CD4-positive, alpha-beta T cell (primary cell): Measurements from ENCODE around the gene C15orf62. TPM values are rescaled to one million over a fixed set of nuclear protein-coding genes. Genes with fewer than 3 reads are reported as not detected.

Source experiments
- ATAC-seq: fragments of 200-7000 bp; cut with Tn5 transposase; one replicate; pipeline ENCODE4 v1.10.0; 2022; ENCODE audit warnings: mild to moderate bottlenecking; ENCODE audit not compliant: poor library complexity
- CTCF ChIA-PET: fragments of 350-600 bp; sonication (Branson Sonifier 250); formaldehyde crosslinking; loops from one replicate; lab custom pipeline; 2021; ENCODE audit warnings: antibody characterized with exemption, inconsistent platforms; lab: Charles Lee
- POLR2A ChIA-PET: fragments of 350-600 bp; sonication (Branson Sonifier 250); formaldehyde crosslinking; loops from one replicate; lab custom pipeline; 2021; ENCODE audit warnings: antibody characterized with exemption, inconsistent platforms; lab: Charles Lee
- DNase-seq, 14 experiments: peaks; one replicate each; pipeline ENCODE4 v3.0.0-alpha.2; 2013 to 2020; ENCODE audit warnings: mixed read lengths in 2 of 14
- H3K27ac ChIP-seq, 2 donors: one replicate each; pipeline versions ENCODE4 v1.5.1 to v1.7.0; 2013; ENCODE audit warnings: low read length in 2 of 2, low read depth in 1 of 2, mild to moderate bottlenecking in 1 of 2
- H3K27me3 ChIP-seq, 2 experiments: 1 replicate in 1 of 2; 2 replicates in 1 of 2; pipeline versions ENCODE4 v1.6.1 to v1.7.0; 2013; ENCODE audit warnings: low read length in 2 of 2, control low read depth in 1 of 2, mild to moderate bottlenecking in 1 of 2, moderate library complexity in 1 of 2; ENCODE audit not compliant: insufficient read depth in 2 of 2, control insufficient read depth in 1 of 2
- H3K36me3 ChIP-seq: one replicate; pipeline ENCODE4 v1.6.1; 2013; ENCODE audit warnings: low read length, control low read depth; ENCODE audit not compliant: insufficient read depth
- H3K4me1 ChIP-seq: one replicate; pipeline ENCODE4 v1.6.1; 2013; ENCODE audit warnings: low read length, control low read depth; ENCODE audit not compliant: insufficient read depth
- H3K4me3 ChIP-seq: one replicate; pipeline ENCODE4 v1.5.1; 2013; ENCODE audit warnings: mild to moderate bottlenecking, low read length, moderate library complexity
- H3K9me3 ChIP-seq, 2 experiments: 1 replicate in 1 of 2; 2 replicates in 1 of 2; pipeline versions ENCODE4 v1.6.1 to v1.7.0; 2013; ENCODE audit warnings: low read length in 2 of 2, mild to moderate bottlenecking in 2 of 2, control low read depth in 1 of 2, moderate library complexity in 1 of 2; ENCODE audit not compliant: control insufficient read depth in 1 of 2, insufficient read depth in 1 of 2
- H3K27ac Mint-ChIP-seq: one replicate; pipeline ENCODE4 v1.8.0; 2020; ENCODE audit warnings: mixed read lengths
- H3K27me3 Mint-ChIP-seq: one replicate; pipeline ENCODE4 v1.8.0; 2021; ENCODE audit warnings: mixed read lengths
- H3K36me3 Mint-ChIP-seq: one replicate; pipeline ENCODE4 v1.8.0; 2021; ENCODE audit warnings: low read depth, mixed read lengths
- H3K4me1 Mint-ChIP-seq: one replicate; pipeline ENCODE4 v1.8.0; 2021; ENCODE audit warnings: low read depth, mixed read lengths
- H3K4me3 Mint-ChIP-seq: one replicate; pipeline ENCODE4 v1.8.0; 2020; ENCODE audit warnings: mild to moderate bottlenecking, mixed read lengths
- H3K9me3 Mint-ChIP-seq: one replicate; pipeline ENCODE4 v1.8.0; 2020; ENCODE audit warnings: mixed read lengths
- CTCF ChIP-seq: fragments of 200-600 bp; IDR thresholded peaks from one replicate; pipeline ENCODE4 v1.8.0; 2022; ENCODE audit warnings: antibody characterized with exemption, mild to moderate bottlenecking
- intact Hi-C, 2 experiments: fragments of 100-400 bp; cut with DNase I in 1 of 2; cut with micrococcal nuclease in 1 of 2; formaldehyde crosslinking; loops; one replicate each; pipeline versions ENCODE4 v1.15.1 to v1.9.0; 2023 to 2025; cut with DNase I, micrococcal nuclease
- total RNA-seq, 174 experiments: library from RNA in 2 of 174; stranded (reverse) in 2 of 174; gene quantifications; one replicate each; pipeline ENCODE4 v1.2.3 and lab custom pipeline; 2021 to 2026

The C15orf62 gene
- total RNA-seq, 2 experiments from 2014 or later = 0.77 to 0.98 TPM

DNA sequence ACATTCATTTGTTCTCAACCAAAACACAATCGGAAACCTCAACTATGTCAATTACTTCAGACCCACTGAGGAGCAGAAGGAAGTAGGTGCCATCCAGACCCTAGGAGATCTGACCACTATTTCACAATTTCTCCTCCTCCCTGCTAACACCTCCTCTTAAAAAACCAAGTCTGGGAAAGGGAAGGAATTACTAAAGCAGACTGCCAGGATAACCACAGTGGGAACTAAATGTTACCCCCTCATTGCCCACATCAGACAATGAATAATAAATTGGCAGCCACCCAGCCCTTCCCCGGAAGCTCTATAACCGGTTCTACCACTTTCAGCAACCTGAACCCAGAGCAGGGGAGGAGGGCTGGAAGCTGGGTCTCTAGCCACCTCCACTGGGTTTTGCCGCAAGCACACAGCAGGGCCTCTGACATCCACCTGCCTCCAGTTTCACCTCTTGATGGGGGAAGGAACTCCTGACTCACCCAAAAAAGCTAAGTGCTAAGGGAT lies 17.6 kb downstream of the C15orf62 start:
- peak; percentile 69 for ATAC-seq
- Histone ChIP-seq H3K4me3 (no peak overlapping the region), H3K36me3 (peaks cover 9% of the 10 kb centered on the region), H3K27me3 (no peaks in the 10 kb centered on the region), H3K27ac (peak overlapping the region in 1 of 2 donors; percentile 25), H3K9me3 (no peaks in the 10 kb centered on the region), H3K4me1 (peaks cover 25% of the 10 kb centered on the region)
- Mint-ChIP-seq H3K4me3 (no peak overlapping the region), H3K27me3 (no peaks in the 10 kb centered on the region), H3K36me3 (peaks cover 13% of the 10 kb centered on the region), H3K27ac (peak overlapping the region; percentile 34), H3K4me1 (peaks cover 35% of the 10 kb centered on the region), H3K9me3 (no peaks in the 10 kb centered on the region)
- ChIA-PET POLR2A (interaction anchor here (1.0 to 1.5 kb wide), 3 partner anchors 20 to 223 kb away, joined by 3 to 11 read pairs (median 4); partner anchors contain the start of genes CCDC32, DNAJC17, RAD51 and ZFYVE19), CTCF (interaction anchor here (0.6 to 1.4 kb wide), 5 partner anchors 10 to 113 kb away, joined by 3 read pairs; partner anchors contain the start of genes GCHFR and VPS18)
- no peak for TF ChIP-seq CTCF
- peak in 12 of 14 experiments; percentile 25 to 73 (median 46) for DNase-seq
- intact Hi-C loops = no loop called here

- no peaks in the 10 kb centered on the region for H3K9me3 ChIP-seq
- peaks cover 29% of the 10 kb centered on the region for H3K4me1 Mint-ChIP-seq
- no peak overlapping the region for H3K27ac ChIP-seq
- peaks cover 9% of the 10 kb centered on the region for H3K36me3 ChIP-seq
- intact Hi-C loops = no loop called here
- peak overlapping the region; percentile 34 for H3K27ac Mint-ChIP-seq
- CTCF ChIA-PET = interaction anchor here (0.6 to 1.4 kb wide), 5 partner anchors 9 to 114 kb away, joined by 3 read pairs; partner anchors contain the start of genes GCHFR and VPS18
- no peaks in the 10 kb centered on the region for H3K27me3 ChIP-seq
- peaks cover 25% of the 10 kb centered on the region for H3K4me1 ChIP-seq
- no peak overlapping the region for H3K4me3 ChIP-seq
- ATAC-seq (peak; percentile 25), DNase-seq (no peak)
- POLR2A ChIA-PET = interaction anchor here (1.0 to 1.5 kb wide), 4 partner anchors 20 to 223 kb away, joined by 3 to 11 read pairs (median 4); partner anchors contain the start of genes CCDC32, DNAJC17, GCHFR and RAD51
- H3K4me3 Mint-ChIP-seq = no peak overlapping the region
- no peak for TF ChIP-seq CTCF
- H3K27me3 Mint-ChIP-seq = no peaks in the 10 kb centered on the region
- no peaks in the 10 kb centered on the region for H3K9me3 Mint-ChIP-seq
- peaks cover 10% of the 10 kb centered on the region for H3K36me3 Mint-ChIP-seq
Measured at GRCh38 chr15:40787991-40788390, 18.2 kb downstream of the C15orf62 start.

DNA sequence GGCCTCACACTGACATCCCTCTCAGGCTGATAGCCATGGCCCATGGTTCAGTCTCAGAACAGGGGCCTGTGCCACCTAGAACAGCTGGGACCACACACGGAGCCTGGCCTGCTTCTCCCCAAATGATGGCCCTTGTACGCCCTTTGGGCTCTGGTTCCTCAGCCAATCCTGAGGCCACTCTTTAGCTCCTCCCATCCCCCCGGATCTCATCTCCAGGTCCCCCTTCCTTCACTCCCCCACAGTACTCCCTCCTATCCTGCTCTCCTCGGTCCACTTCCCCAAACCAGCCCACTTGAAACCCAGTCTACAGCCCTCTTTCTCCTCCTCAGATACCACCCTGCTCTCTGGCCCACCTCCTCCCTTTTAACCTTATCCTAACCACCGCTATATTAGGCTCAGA lies 19.3 kb downstream of the C15orf62 start:
- Mint-ChIP-seq H3K4me1 (peaks cover 28% of the 10 kb centered on the region), H3K36me3 (peaks cover 14% of the 10 kb centered on the region), H3K9me3 (no peaks in the 10 kb centered on the region), H3K27me3 (no peaks in the 10 kb centered on the region), H3K27ac (no peak overlapping the region), H3K4me3 (no peak overlapping the region)
- TF ChIP-seq CTCF = no peak
- ChIA-PET CTCF (no interaction called here), POLR2A (interaction anchor here (1.4 kb wide), 1 partner anchor 26 kb away, joined by 4 read pairs; the partner anchor contains the start of gene GCHFR)
- Histone ChIP-seq H3K4me1 (peaks cover 25% of the 10 kb centered on the region), H3K4me3 (no peak overlapping the region), H3K36me3 (peaks cover 9% of the 10 kb centered on the region), H3K27me3 (no peaks in the 10 kb centered on the region), H3K9me3 (no peaks in the 10 kb centered on the region), H3K27ac (no peak overlapping the region)
- DNase-seq = no peak
- ATAC-seq = no peak
- intact Hi-C loops = no loop called here
